K562 (cell line): ENCODE data around the gene OSGEP. TPM values are rescaled to one million over a fixed set of nuclear protein-coding genes. Genes with fewer than 3 reads are reported as not detected.

ENCODE experiments used
- ATAC-seq: fragments of 200-7000 bp; cut with Tn5 transposase; 3 replicates; pipeline ENCODE4 v1.9.1; 2020; ENCODE audit warnings: moderate library complexity
- BruUV-seq: library from RNA; stranded (reverse); fragments of 400-500 nt; replicated peaks from 2 replicates; lab custom pipeline; 2021; lab: Mats Ljungman, UMichigan
- CTCF ChIA-PET: fragments of 300-600 bp; formaldehyde crosslinking; extraction: SDS; loops from one replicate; lab custom pipeline; 2021; ENCODE audit warnings: low intra/inter-chr PET ratio; lab: Yijun Ruan, JAX
- POLR2A ChIA-PET: fragments of 300-600, 350-650 bp; sonication (Branson Sonifier 250); formaldehyde crosslinking; extraction: SDS; loops from one replicate; lab custom pipeline; 2021; ENCODE audit warnings: antibody characterized with exemption, inconsistent platforms; lab: Yijun Ruan, JAX
- DNase-seq, 4 experiments: peaks; one replicate each; pipeline versions ENCODE4 v3.0.0 to v3.0.0-alpha.2; 2011 to 2018; ENCODE audit warnings: low spot score in 3 of 4, mixed read lengths in 3 of 4; ENCODE audit errors: extremely low read depth in 1 of 4
- FAIRE-seq: peaks from 2 replicates; lab custom pipeline; 2011; peaks lifted over from hg19 to GRCh38; lab: Jason Lieb, UNC
- H2AFZ ChIP-seq: 2 replicates; pipeline ENCODE4 v1.6.0; 2011; ENCODE audit warnings: low read depth, low read length, control low read depth, inconsistent platforms
- H3K27ac ChIP-seq: fragments of 200-600 bp; 3 replicates; pipeline ENCODE4 v1.8.0; 2011; ENCODE audit warnings: low read depth, mild to moderate bottlenecking, control low read depth, inconsistent platforms, low read length, moderate library complexity, mixed read lengths; ENCODE audit errors: extremely low read depth
- H3K27me3 ChIP-seq, 2 experiments: fragments of 300-600 bp in 1 of 2; 2 replicates in 1 of 2; 3 replicates in 1 of 2; pipeline versions ENCODE4 v1.6.0 to v1.8.0; 2011; ENCODE audit warnings: inconsistent platforms in 2 of 2, low read length in 2 of 2, mild to moderate bottlenecking in 1 of 2, mixed read lengths in 1 of 2, moderate library complexity in 1 of 2; ENCODE audit not compliant: control insufficient read depth in 2 of 2, insufficient read depth in 2 of 2
- H3K36me3 ChIP-seq: fragments of 300-600 bp; 3 replicates; pipeline ENCODE4 v1.8.0; 2011; ENCODE audit warnings: mild to moderate bottlenecking, low read length, inconsistent platforms; ENCODE audit not compliant: control insufficient read depth, insufficient read depth
- H3K4me1 ChIP-seq, 2 experiments: fragments of 200-600 bp in 1 of 2; replicated peaks in 1 of 2; 2 replicates in 1 of 2; 3 replicates in 1 of 2; pipeline versions ENCODE4 v1.5.1 to v1.8.0; 2011; ENCODE audit warnings: inconsistent platforms in 2 of 2, low read length in 2 of 2, mild to moderate bottlenecking in 1 of 2, mixed read lengths in 1 of 2, moderate library complexity in 1 of 2; ENCODE audit not compliant: control insufficient read depth in 2 of 2, insufficient read depth in 2 of 2
- H3K4me2 ChIP-seq: 2 replicates; pipeline ENCODE4 v1.6.1; 2011; ENCODE audit warnings: low read length, control low read depth, inconsistent platforms, mixed read lengths; ENCODE audit not compliant: insufficient read depth
- H3K4me3 ChIP-seq: fragments of 200-600 bp; sonication (generic), shearing (Covaris generic); 2 replicates; pipeline ENCODE4 v1.5.1; 2016; ENCODE audit warnings: control low read depth, inconsistent platforms
- H3K79me2 ChIP-seq: fragments of 200-600 bp; 3 replicates; pipeline ENCODE4 v1.8.0; 2011; ENCODE audit warnings: low read length, inconsistent platforms; ENCODE audit not compliant: control insufficient read depth, insufficient read depth
- H3K9ac ChIP-seq, 2 experiments: 2 replicates each; pipeline versions ENCODE4 v1.6.0 to v1.6.1; 2011; ENCODE audit warnings: low read depth in 2 of 2, low read length in 2 of 2, control low read depth in 1 of 2, inconsistent platforms in 1 of 2, mild to moderate bottlenecking in 1 of 2, mixed read lengths in 1 of 2; ENCODE audit not compliant: insufficient read depth in 1 of 2
- H3K9me1 ChIP-seq: one replicate; pipeline ENCODE4 v1.6.0; 2011; ENCODE audit warnings: inconsistent platforms, mild to moderate bottlenecking, low read length, moderate library complexity; ENCODE audit not compliant: control insufficient read depth, insufficient read depth
- H3K9me3 ChIP-seq: replicated peaks from 2 replicates; pipeline ENCODE4 v1.5.1; 2011; ENCODE audit warnings: low read depth, low read length, inconsistent platforms; ENCODE audit not compliant: control insufficient read depth, insufficient read depth
- H4K20me1 ChIP-seq: replicated peaks from 2 replicates; pipeline ENCODE4 v1.6.1; 2011; ENCODE audit warnings: low read length, inconsistent platforms, mixed read lengths; ENCODE audit not compliant: control insufficient read depth, insufficient read depth
- CHD1 ChIP-seq: fragments of 200-600 bp; sonication (generic); IDR thresholded peaks from one replicate; pipeline ENCODE4 v1.6.1; 2012; ENCODE audit warnings: mild to moderate bottlenecking, moderate library complexity, low read length, inconsistent platforms
- FOXA3 ChIP-seq, 2 experiments: fragments of 450-650 bp in 1 of 2; sonication (generic) in 1 of 2; formaldehyde crosslinking; IDR thresholded peaks in 1 of 2; conservative IDR thresholded peaks in 1 of 2; 2 replicates each; pipeline versions ENCODE4 v1.4.0 to v1.8.0; 2020 to 2022; ENCODE audit warnings: mild to moderate bottlenecking in 2 of 2, missing genetic modification reagents in 1 of 2
- FOXO4 ChIP-seq: fragments of 450-650 bp; formaldehyde crosslinking; IDR thresholded peaks from 2 replicates; pipeline ENCODE4 v1.4.0; 2020; ENCODE audit warnings: mild to moderate bottlenecking, moderate library complexity
- LEF1 ChIP-seq: fragments of 450-650 bp; IDR thresholded peaks from 2 replicates; pipeline ENCODE4 v1.6.1; 2016; ENCODE audit warnings: mild to moderate bottlenecking
- NFYB ChIP-seq: IDR thresholded peaks from 2 replicates; pipeline ENCODE4 v1.6.1; 2011; ENCODE audit warnings: mild to moderate bottlenecking, moderate library complexity; ENCODE audit not compliant: insufficient read length; ENCODE audit errors: extremely low read depth
- NUFIP1 ChIP-seq: fragments of 450-650 bp; IDR thresholded peaks from 2 replicates; pipeline ENCODE4 v1.6.1; 2018; ENCODE audit not compliant: partially characterized antibody
- RBM22 ChIP-seq: fragments of 200-400 bp; formaldehyde crosslinking; IDR thresholded peaks from 2 replicates; pipeline ENCODE4 v1.6.1; 2018; ENCODE audit warnings: low read length, low read depth; ENCODE audit not compliant: poor library complexity, severe bottlenecking
- TOE1 ChIP-seq, 2 experiments: fragments of 450-650 bp in 1 of 2; sonication (generic) in 1 of 2; formaldehyde crosslinking in 1 of 2; IDR thresholded peaks; 2 replicates each; pipeline versions ENCODE4 v1.7.1 to v1.8.0; 2016 to 2022; ENCODE audit warnings: borderline replicate concordance in 2 of 2, mild to moderate bottlenecking in 2 of 2, antibody characterized with exemption in 1 of 2, inconsistent platforms in 1 of 2, low read depth in 1 of 2, missing genetic modification reagents in 1 of 2, moderate library complexity in 1 of 2
- ZEB2 ChIP-seq: fragments of 450-650 bp; IDR thresholded peaks from 2 replicates; pipeline ENCODE4 v1.6.1; 2016
- WGBS: fragments of 100-300 bp; shearing (Covaris generic); methylation state at CpG from one replicate; pipeline ENCODE4 v1.1.6; 2016; ENCODE audit warnings: low coverage, mixed read lengths; ENCODE audit not compliant: insufficient coverage; ENCODE audit errors: missing lambda C conversion rate; 5-methylcytosine and 5-hydroxymethylcytosine counted together
- in situ Hi-C: fragments of 300-500 bp; cut with MboI; formaldehyde crosslinking; loops from 4 replicates; pipeline ENCODE4 v1.15.0; 2018; ENCODE audit warnings: inconsistent platforms, mixed read lengths
- intact Hi-C: fragments of 100-400 bp; cut with micrococcal nuclease; formaldehyde crosslinking; loops from 2 replicates; pipeline ENCODE4 v1.14.2; 2022
- polyA plus RNA-seq, 8 experiments: library from polyadenylated mRNA; depleted of rRNA in 4 of 8; stranded (reverse) in 5 of 8; unstranded in 3 of 8; fragments of >200 nt; fragmentation: Nextera tagmentation in 2 of 8; fragmentation: Illumina TruSeq in 1 of 8; extraction: Ambion mirVana in 2 of 8; extraction: Trizol in 1 of 8; gene quantifications; 2 replicates each; pipeline versions ENCODE4 v1.2.1 to v1.2.3, GENCODE V29; 2011 to 2014; ENCODE audit warnings: inconsistent platforms in 1 of 8, missing spikeins in 1 of 8
- total RNA-seq, 7 experiments: library from RNA; depleted of rRNA in 6 of 7; stranded (reverse); fragments of >200 nt in 6 of 7; fragmentation: Illumina TruSeq in 2 of 7; extraction: Trizol in 2 of 7; gene quantifications; 2 replicates each; pipeline versions ENCODE4 v1.2.1 to v1.2.3, GENCODE V29; 2011 to 2021; ENCODE audit warnings: low replicate concordance in 1 of 7

OSGEP gene
- total and polyA plus RNA-seq, 9 of the 15 experiments (the other 6 are each of a cell fraction or from before 2014, with no cell fraction given) = 32.1 to 59.2 (median 44.1) TPM

- TF ChIP-seq TOE1 (IDR thresholded peaks at IDR 0.05; ENCODE audit: borderline replicate concordance) = no peak
- no peak for TF ChIP-seq TOE1 (CRISPR knock-in tag; IDR thresholded peaks at IDR 0.05; ENCODE audit: borderline replicate concordance, low read depth)
- TF ChIP-seq CHD1 = peak; percentile 33
- TF ChIP-seq FOXO4 = 0 out of 2 replicates have a peak, but pooled peaks have one; percentile 11
- peak; percentile 31 for TF ChIP-seq NFYB
- TF ChIP-seq LEF1 = no peak
- 0 out of 2 replicates have a peak, but pooled peaks have one; percentile 50 for TF ChIP-seq ZEB2
Measured at GRCh38 chr14:20469242-20469889, 14.8 kb upstream of the OSGEP start, which contains the start of gene PNP (continued).

GRCh38 chr14:20468764-20469241, 14.2 kb upstream of the OSGEP start:
- no peaks in the 10 kb centered on the region for H3K27me3 ChIP-seq
- peaks cover 45% of the 10 kb centered on the region for H3K79me2 ChIP-seq
- FAIRE-seq (no peak), ATAC-seq (no peak; the same call in 2 of the 3 replicates), DNase-seq (no peak)
- peak overlapping the region; percentile 93 to 99; a peak in 3 of 4 replicates for H3K9ac ChIP-seq
- no peaks in the 10 kb centered on the region for H3K9me1 ChIP-seq
- peak overlapping the region; percentile 91 for H3K4me2 ChIP-seq
- WGBS = 24% methylated on average over 14 of the region's 16 CpGs
- POLR2A ChIA-PET = interaction anchor here (0.7 to 5.0 kb wide), 5 partner anchors 13 to 139 kb away, joined by 3 to 30 read pairs (median 5); partner anchors contain the start of genes APEX1 and OSGEP
- peak overlapping the region; percentile 82 for H3K4me3 ChIP-seq
- H3K36me3 ChIP-seq = peaks cover 28% of the 10 kb centered on the region
- H3K27ac ChIP-seq = no peak overlapping the region
- peak overlapping the region; percentile 83 for H2AFZ ChIP-seq
- intact Hi-C loops (no loop called here), in situ Hi-C loops (no loop called here)
- H3K4me1 ChIP-seq = peaks cover 5 to 15% of the 10 kb centered on the region in 2 experiments; a peak in 3 of 5 replicates
- H4K20me1 ChIP-seq = peaks cover 6% of the 10 kb centered on the region; the same call in 1 of the 2 replicates
- CTCF ChIA-PET = no interaction called here
- no peaks in the 10 kb centered on the region for H3K9me3 ChIP-seq
- no TSS peak for BruUV-seq
- TF ChIP-seq RBM22 (no peak), NUFIP1 (no peak), FOXA3 (CRISPR knock-in tag; conservative IDR thresholded peaks at IDR 0.05 in 1 of 2, IDR thresholded peaks at IDR 0.05 in 1 of 2) (peak in 1 of 2 experiments; percentile 94; a peak in 1 of 4 replicates)
